Effector memory CD8-positive, alpha-beta T cell (primary cell): ENCODE data around the gene IQSEC3.

ENCODE experiments used
- ATAC-seq: fragments of 150-1000 bp; cut with Tn5 transposase; replicated peaks from 2 replicates; pipeline ENCODE4 v1.10.0; 2021; ENCODE audit warnings: mild to moderate bottlenecking, moderate library complexity
- DNase-seq, 3 experiments: peaks; one replicate each; pipeline ENCODE4 v3.0.0; 2021
- H3K27ac Mint-ChIP-seq, 2 donors: one replicate each; pipeline ENCODE4 v1.8.0; 2022; ENCODE audit warnings: mild to moderate bottlenecking in 2 of 2, mixed read lengths in 2 of 2, moderate library complexity in 2 of 2
- H3K27me3 Mint-ChIP-seq, 2 donors: one replicate each; pipeline ENCODE4 v1.8.0; 2022; ENCODE audit warnings: mixed read lengths in 2 of 2
- H3K36me3 Mint-ChIP-seq: one replicate; pipeline ENCODE4 v1.8.0; 2022; ENCODE audit warnings: mild to moderate bottlenecking, moderate library complexity, mixed read lengths; ENCODE audit not compliant: insufficient read depth
- H3K4me1 Mint-ChIP-seq, 2 donors: one replicate each; pipeline ENCODE4 v1.8.0; 2022; ENCODE audit warnings: low read depth in 2 of 2, mixed read lengths in 2 of 2
- H3K4me3 Mint-ChIP-seq, 2 donors: one replicate each; pipeline ENCODE4 v1.8.0; 2022; ENCODE audit warnings: mild to moderate bottlenecking in 2 of 2, mixed read lengths in 2 of 2, moderate library complexity in 2 of 2
- H3K9me3 Mint-ChIP-seq, 2 donors: one replicate each; pipeline ENCODE4 v1.8.0; 2022; ENCODE audit warnings: mixed read lengths in 2 of 2

IQSEC3 gene

GRCh38 chr12:174596-174995, 108.0 kb downstream of the IQSEC3 start:
- no peak for ATAC-seq
- peaks cover 40 to 79% of the 10 kb centered on the region in 2 donors for H3K27me3 Mint-ChIP-seq

GRCh38 chr12:175250-175649, 108.7 kb downstream of the IQSEC3 start:
- Mint-ChIP-seq H3K4me1 (peaks cover 5 to 9% of the 10 kb centered on the region in 2 donors), H3K27ac (no peak overlapping the region), H3K27me3 (peaks cover 39 to 79% of the 10 kb centered on the region in 2 donors), H3K36me3 (peaks cover 2% of the 10 kb centered on the region), H3K4me3 (no peak overlapping the region), H3K9me3 (no peaks in the 10 kb centered on the region)
- DNase-seq (no peak), ATAC-seq (no peak)

More at GRCh38 chr12:174596-174995, 108.0 kb downstream of the IQSEC3 start:
- H3K4me1 Mint-ChIP-seq = peaks cover 0 to 9% of the 10 kb centered on the region in 2 donors
- H3K4me3 Mint-ChIP-seq = no peak overlapping the region
- H3K9me3 Mint-ChIP-seq = no peaks in the 10 kb centered on the region
- H3K36me3 Mint-ChIP-seq = no peaks in the 10 kb centered on the region
- no peak overlapping the region for H3K27ac Mint-ChIP-seq
- DNase-seq = no peak

- H3K27me3 Mint-ChIP-seq = peaks cover 39 to 76% of the 10 kb centered on the region in 2 donors
- DNase-seq = no peak
- no peak overlapping the region for H3K4me3 Mint-ChIP-seq
- peaks cover 7 to 12% of the 10 kb centered on the region in 2 donors for H3K4me1 Mint-ChIP-seq
- no peaks in the 10 kb centered on the region for H3K9me3 Mint-ChIP-seq
- ATAC-seq = no peak
- peaks cover 2% of the 10 kb centered on the region for H3K36me3 Mint-ChIP-seq
- no peak overlapping the region for H3K27ac Mint-ChIP-seq
Measured at GRCh38 chr12:175759-176158, 109.2 kb downstream of the IQSEC3 start.

DNA sequence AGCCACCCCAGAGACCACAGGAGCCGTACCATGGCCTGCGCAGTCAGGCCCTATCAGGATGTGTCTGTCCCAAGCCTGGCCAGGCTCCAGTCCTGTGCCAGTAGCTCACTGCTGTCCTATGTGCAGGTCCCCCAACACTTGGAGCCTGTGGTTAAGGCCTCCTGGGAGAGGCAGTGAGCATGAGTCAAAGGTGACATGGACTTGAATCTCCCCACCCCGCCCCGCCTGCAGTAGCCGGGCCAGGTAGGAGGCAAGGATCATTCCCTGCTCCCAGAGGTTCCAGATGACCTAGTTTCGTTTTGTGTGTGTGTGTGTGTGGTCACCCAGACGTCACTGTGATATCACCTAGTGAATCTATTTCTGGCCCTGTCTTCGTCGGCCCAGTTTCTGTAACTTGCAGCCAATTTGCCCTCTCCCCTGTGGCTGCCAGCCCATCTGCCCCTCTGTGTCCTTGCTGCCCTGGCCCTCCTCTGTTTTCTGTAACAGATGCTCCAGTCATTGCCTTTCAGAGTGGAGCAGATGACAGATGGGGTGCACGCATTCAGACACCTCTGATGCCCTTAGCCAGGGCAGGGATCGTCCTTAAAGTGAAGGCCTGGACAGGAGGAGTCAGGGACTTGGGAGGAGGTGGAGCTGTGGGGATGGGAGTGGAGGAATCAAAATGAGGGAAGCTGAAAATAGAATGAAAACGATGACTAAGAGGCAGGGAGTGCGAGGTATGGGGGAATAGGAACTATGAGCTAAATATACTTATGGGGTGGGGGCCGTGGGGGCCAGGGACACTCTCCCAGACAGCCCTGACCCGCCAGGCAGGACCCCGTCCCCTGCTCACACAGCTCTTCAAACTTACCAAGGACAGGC, 110.0 kb downstream of the IQSEC3 start:
- no peak overlapping the region for H3K27ac Mint-ChIP-seq
- H3K4me1 Mint-ChIP-seq = peaks cover 7 to 12% of the 10 kb centered on the region in 2 donors
- ATAC-seq = no peak
- H3K36me3 Mint-ChIP-seq = peaks cover 2% of the 10 kb centered on the region
- no peak for DNase-seq
- H3K4me3 Mint-ChIP-seq = no peak overlapping the region
- H3K9me3 Mint-ChIP-seq = no peaks in the 10 kb centered on the region
- peaks cover 32 to 71% of the 10 kb centered on the region in 2 donors for H3K27me3 Mint-ChIP-seq

DNA sequence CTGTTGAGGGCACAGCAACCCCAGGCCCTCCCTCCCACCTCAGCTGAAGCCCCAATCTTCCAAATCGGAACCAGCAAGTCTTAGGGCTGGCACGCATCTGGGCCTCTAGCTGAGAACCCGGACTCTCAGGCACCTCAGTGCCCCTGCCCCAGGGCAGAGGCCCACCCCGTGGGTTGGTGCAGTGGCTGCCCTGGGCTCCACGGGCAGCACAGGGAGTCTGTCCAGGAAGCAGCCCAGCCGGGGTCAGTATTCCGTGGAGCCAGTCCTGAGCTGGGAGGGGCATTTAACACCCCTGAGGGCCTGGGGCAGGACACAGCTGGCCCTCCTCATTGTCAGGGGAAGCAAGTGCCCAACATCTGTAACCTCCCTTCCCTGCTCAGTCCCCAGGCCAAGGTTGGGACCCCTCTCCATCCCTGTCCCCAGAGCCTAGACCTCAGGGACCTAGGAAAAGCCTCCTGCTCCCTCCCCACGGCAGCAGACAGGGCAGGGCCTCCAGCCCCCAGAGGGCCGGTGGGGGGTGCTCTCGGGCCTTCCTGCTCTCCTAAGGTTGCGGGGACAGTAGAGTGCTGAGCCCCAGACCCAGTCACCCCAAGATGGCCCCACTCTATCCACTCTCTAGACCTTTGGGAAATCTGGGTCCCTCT, 110.9 kb downstream of the IQSEC3 start:
- H3K4me1 Mint-ChIP-seq = peaks cover 7 to 12% of the 10 kb centered on the region in 2 donors
- no peaks in the 10 kb centered on the region for H3K9me3 Mint-ChIP-seq
- no peak overlapping the region for H3K27ac Mint-ChIP-seq
- no peak for ATAC-seq
- H3K4me3 Mint-ChIP-seq = no peak overlapping the region
- peaks cover 27 to 71% of the 10 kb centered on the region in 2 donors for H3K27me3 Mint-ChIP-seq
- H3K36me3 Mint-ChIP-seq = peaks cover 2% of the 10 kb centered on the region
- no peak for DNase-seq

GRCh38 chr12:177980-178828, 111.6 kb downstream of the IQSEC3 start:
- ATAC-seq (no peak), DNase-seq (no peak)
- no peaks in the 10 kb centered on the region for H3K9me3 Mint-ChIP-seq
- no peak overlapping the region for H3K27ac Mint-ChIP-seq
- peaks cover 2% of the 10 kb centered on the region for H3K36me3 Mint-ChIP-seq
- no peak overlapping the region for H3K4me3 Mint-ChIP-seq
- H3K4me1 Mint-ChIP-seq = peaks cover 7 to 9% of the 10 kb centered on the region in 2 donors
- H3K27me3 Mint-ChIP-seq = peaks cover 22 to 69% of the 10 kb centered on the region in 2 donors

DNA sequence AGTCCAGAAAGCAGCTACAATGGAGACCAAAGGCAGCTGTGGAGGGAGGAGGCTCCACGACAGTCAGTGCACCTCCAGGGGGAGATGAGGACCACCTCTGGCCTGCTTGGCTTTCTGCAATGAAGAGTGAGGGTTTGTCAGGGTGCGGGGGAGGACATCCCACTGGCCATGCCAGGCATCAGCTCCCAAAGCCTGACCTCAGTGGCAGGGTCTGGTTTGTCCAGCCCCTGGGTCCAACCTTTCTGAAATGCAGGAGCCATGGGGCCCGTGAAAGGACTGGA, 112.2 kb downstream of the IQSEC3 start:
- Mint-ChIP-seq H3K27me3 (peaks cover 28 to 69% of the 10 kb centered on the region in 2 donors), H3K36me3 (peaks cover 2% of the 10 kb centered on the region), H3K27ac (no peak overlapping the region), H3K4me1 (peaks cover 7 to 9% of the 10 kb centered on the region in 2 donors), H3K4me3 (no peak overlapping the region), H3K9me3 (no peaks in the 10 kb centered on the region)
- ATAC-seq = no peak
- DNase-seq = no peak

GRCh38 chr12:179131-179884, 112.7 kb downstream of the IQSEC3 start:
- Mint-ChIP-seq H3K27me3 (peaks cover 29 to 68% of the 10 kb centered on the region in 2 donors), H3K9me3 (no peaks in the 10 kb centered on the region), H3K27ac (no peak overlapping the region), H3K4me1 (peaks cover 7 to 9% of the 10 kb centered on the region in 2 donors), H3K4me3 (no peak overlapping the region), H3K36me3 (peaks cover 2% of the 10 kb centered on the region)
- ATAC-seq = no peak
- no peak for DNase-seq

DNA sequence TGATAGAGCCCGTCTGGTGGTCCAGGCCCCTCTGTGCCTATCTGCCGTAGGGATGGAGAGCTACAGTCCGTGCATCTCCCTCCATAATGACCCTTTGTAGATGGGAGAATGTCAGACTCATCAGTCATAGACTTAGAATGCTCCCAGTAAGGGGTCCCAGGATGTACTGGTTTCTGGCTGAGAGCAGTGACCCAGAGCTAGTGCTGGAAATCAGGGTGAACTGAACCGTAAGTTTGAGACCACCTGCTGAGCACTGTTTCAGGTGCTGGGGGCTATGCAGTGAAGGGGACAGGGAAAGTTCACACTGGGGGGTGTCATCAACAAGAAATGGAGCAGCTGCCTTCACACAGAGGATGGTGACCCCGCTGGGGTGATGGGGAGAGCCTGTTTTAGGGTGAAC, 113.3 kb downstream of the IQSEC3 start:
- Mint-ChIP-seq H3K36me3 (peaks cover 2% of the 10 kb centered on the region), H3K4me3 (peak overlapping the region in 1 of 2 donors; percentile 28), H3K9me3 (no peaks in the 10 kb centered on the region), H3K27ac (peak overlapping the region in 1 of 2 donors; percentile 11), H3K27me3 (peaks cover 31 to 69% of the 10 kb centered on the region in 2 donors), H3K4me1 (peaks cover 7 to 11% of the 10 kb centered on the region in 2 donors)
- DNase-seq (no peak), ATAC-seq (no peak)

- H3K36me3 Mint-ChIP-seq = peaks cover 2% of the 10 kb centered on the region
- peaks cover 7 to 11% of the 10 kb centered on the region in 2 donors for H3K4me1 Mint-ChIP-seq
- peaks cover 31 to 69% of the 10 kb centered on the region in 2 donors for H3K27me3 Mint-ChIP-seq
- no peak overlapping the region for H3K4me3 Mint-ChIP-seq
- no peaks in the 10 kb centered on the region for H3K9me3 Mint-ChIP-seq
- peak overlapping the region in 1 of 2 donors; percentile 11 for H3K27ac Mint-ChIP-seq
- DNase-seq (no peak), ATAC-seq (peak; percentile 26)
Measured at GRCh38 chr12:180445-180844, 113.9 kb downstream of the IQSEC3 start.

- ATAC-seq = no peak
- H3K27me3 Mint-ChIP-seq = peaks cover 40 to 82% of the 10 kb centered on the region in 2 donors
Measured at GRCh38 chr12:181921-182320, 115.4 kb downstream of the IQSEC3 start.

DNA sequence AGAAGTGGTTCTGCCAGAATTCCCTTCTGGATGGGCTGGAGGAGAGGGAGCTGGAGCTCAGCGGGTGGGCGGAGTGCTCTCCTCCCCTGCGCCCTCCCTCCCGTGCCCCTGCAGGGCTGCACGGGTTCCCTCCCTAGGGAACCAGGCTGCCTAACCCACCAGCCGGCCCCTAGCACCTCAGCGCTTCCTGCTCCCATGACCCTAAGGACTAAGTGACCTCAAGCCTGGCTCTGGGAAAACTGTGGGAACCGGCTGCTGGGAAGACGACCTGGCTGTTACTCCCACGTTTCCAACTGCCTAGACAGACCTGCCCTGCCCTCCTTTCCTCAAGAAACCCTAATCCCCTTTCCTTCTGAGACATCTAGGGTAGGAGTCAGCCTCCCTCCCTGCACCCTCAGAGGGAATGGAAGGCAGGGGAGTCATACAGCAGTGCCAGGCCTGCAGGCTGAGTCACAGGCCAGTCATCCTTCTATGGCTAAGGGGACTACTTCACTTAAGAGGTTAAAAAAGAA, 115.9 kb downstream of the IQSEC3 start:
- Mint-ChIP-seq H3K9me3 (no peaks in the 10 kb centered on the region), H3K36me3 (peaks cover 2% of the 10 kb centered on the region), H3K4me3 (no peak overlapping the region), H3K4me1 (peaks cover 7 to 10% of the 10 kb centered on the region in 2 donors), H3K27me3 (peaks cover 40 to 82% of the 10 kb centered on the region in 2 donors), H3K27ac (no peak overlapping the region)
- DNase-seq = no peak
- ATAC-seq = no peak

More at GRCh38 chr12:181921-182320, 115.4 kb downstream of the IQSEC3 start:
- Mint-ChIP-seq H3K4me3 (no peak overlapping the region), H3K9me3 (no peaks in the 10 kb centered on the region), H3K27ac (no peak overlapping the region), H3K36me3 (peaks cover 2% of the 10 kb centered on the region), H3K4me1 (peaks cover 7 to 10% of the 10 kb centered on the region in 2 donors)
- no peak for DNase-seq
